Activated CD4-positive, alpha-beta memory T cell treated with anti-CD3 and anti-CD28 coated beads, Interleukin-2, amount 10 ng/mL, durations not matched to agents 7 days and 5 days (primary cell): ENCODE data around the gene DISP1. TPM values are rescaled to one million over a fixed set of nuclear protein-coding genes. Genes with fewer than 3 reads are reported as not detected.

Experiments used
- CTCF ChIA-PET: fragments of 350-600 bp; sonication (Branson Sonifier 250); formaldehyde crosslinking; loops from one replicate; lab custom pipeline; 2021; ENCODE audit warnings: antibody characterized with exemption, inconsistent platforms; lab: Charles Lee
- POLR2A ChIA-PET: fragments of 350-600 bp; sonication (Branson Sonifier 250); formaldehyde crosslinking; loops from one replicate; lab custom pipeline; 2021; ENCODE audit warnings: antibody characterized with exemption; lab: Charles Lee
- DNase-seq: peaks from one replicate; pipeline ENCODE4 v3.0.0-alpha.2; 2020
- H3K27ac Mint-ChIP-seq: one replicate; pipeline ENCODE4 v1.8.0; 2021; ENCODE audit warnings: mild to moderate bottlenecking, mixed read lengths
- H3K27me3 Mint-ChIP-seq: one replicate; pipeline ENCODE4 v1.8.0; 2021; ENCODE audit warnings: mixed read lengths
- H3K36me3 Mint-ChIP-seq: one replicate; pipeline ENCODE4 v1.8.0; 2021; ENCODE audit warnings: low read depth, mixed read lengths
- H3K4me1 Mint-ChIP-seq: one replicate; pipeline ENCODE4 v1.8.0; 2021; ENCODE audit warnings: mixed read lengths
- H3K4me3 Mint-ChIP-seq: one replicate; pipeline ENCODE4 v1.8.0; 2021; ENCODE audit warnings: mild to moderate bottlenecking, mixed read lengths
- H3K9me3 Mint-ChIP-seq: one replicate; pipeline ENCODE4 v1.8.0; 2021; ENCODE audit warnings: mixed read lengths
- total RNA-seq, 2 experiments: library from RNA; stranded (reverse); gene quantifications; one replicate each; pipeline ENCODE4 v1.2.3, GENCODE V29; 2021

The DISP1 gene
- total RNA-seq, 2 experiments from 2014 or later, result 1.1 to 1.4 TPM

GRCh38 chr1:222786121-222786520, 28.7 kb upstream of the DISP1 start:
- no peak overlapping the region for H3K27ac Mint-ChIP-seq
- peaks cover 8% of the 10 kb centered on the region for H3K4me1 Mint-ChIP-seq
- CTCF ChIA-PET, result no interaction called here
- POLR2A ChIA-PET, result no interaction called here
- DNase-seq, result no peak
- peaks cover 6% of the 10 kb centered on the region for H3K36me3 Mint-ChIP-seq
- no peak overlapping the region for H3K4me3 Mint-ChIP-seq
- peaks cover 10% of the 10 kb centered on the region for H3K9me3 Mint-ChIP-seq
- peaks cover 27% of the 10 kb centered on the region for H3K27me3 Mint-ChIP-seq

- POLR2A ChIA-PET, result no interaction called here
- H3K27ac Mint-ChIP-seq, result no peak overlapping the region
- CTCF ChIA-PET, result no interaction called here
- peaks cover 9% of the 10 kb centered on the region for H3K4me1 Mint-ChIP-seq
- H3K36me3 Mint-ChIP-seq, result peaks cover 6% of the 10 kb centered on the region
- peaks cover 10% of the 10 kb centered on the region for H3K9me3 Mint-ChIP-seq
- H3K4me3 Mint-ChIP-seq, result no peak overlapping the region
- peaks cover 19% of the 10 kb centered on the region for H3K27me3 Mint-ChIP-seq
- no peak for DNase-seq
Observed at GRCh38 chr1:222787729-222788128, 27.1 kb upstream of the DISP1 start.

GRCh38 chr1:222788402-222789156, 26.3 kb upstream of the DISP1 start:
- ChIA-PET CTCF (no interaction called here), POLR2A (no interaction called here)
- peaks cover 6% of the 10 kb centered on the region for H3K36me3 Mint-ChIP-seq
- no peak overlapping the region for H3K27ac Mint-ChIP-seq
- no peak overlapping the region for H3K4me3 Mint-ChIP-seq
- H3K27me3 Mint-ChIP-seq, result peaks cover 17% of the 10 kb centered on the region
- DNase-seq, result no peak
- peaks cover 10% of the 10 kb centered on the region for H3K9me3 Mint-ChIP-seq
- peaks cover 9% of the 10 kb centered on the region for H3K4me1 Mint-ChIP-seq

- H3K27ac Mint-ChIP-seq, result no peak overlapping the region
- peaks cover 4% of the 10 kb centered on the region for H3K27me3 Mint-ChIP-seq
- ChIA-PET POLR2A (no interaction called here), CTCF (interaction anchor here (0.6 kb wide), 1 partner anchor 334 kb away, joined by 3 read pairs; no protein-coding TSS in a partner anchor)
- H3K4me3 Mint-ChIP-seq, result no peak overlapping the region
- DNase-seq, result no peak
- peaks cover 9% of the 10 kb centered on the region for H3K4me1 Mint-ChIP-seq
- H3K9me3 Mint-ChIP-seq, result peaks cover 10% of the 10 kb centered on the region
- H3K36me3 Mint-ChIP-seq, result peaks cover 6% of the 10 kb centered on the region
Observed at GRCh38 chr1:222790115-222790514, 24.7 kb upstream of the DISP1 start.

GRCh38 chr1:222790520-222790919, 24.3 kb upstream of the DISP1 start:
- Mint-ChIP-seq H3K4me1 (peaks cover 9% of the 10 kb centered on the region), H3K4me3 (no peak overlapping the region), H3K27ac (no peak overlapping the region), H3K36me3 (peaks cover 6% of the 10 kb centered on the region), H3K9me3 (peaks cover 10% of the 10 kb centered on the region), H3K27me3 (peaks cover 2% of the 10 kb centered on the region)
- POLR2A ChIA-PET, result no interaction called here
- CTCF ChIA-PET, result interaction anchor here (0.6 to 1.1 kb wide), 2 partner anchors 299 to 333 kb away, joined by 3 read pairs; no protein-coding TSS in a partner anchor
- DNase-seq, result no peak

- ChIA-PET POLR2A (no interaction called here), CTCF (interaction anchor here (0.8 to 1.1 kb wide), 2 partner anchors 40 to 299 kb away, joined by 3 to 5 read pairs; no protein-coding TSS in a partner anchor)
- Mint-ChIP-seq H3K4me3 (no peak overlapping the region), H3K4me1 (peaks cover 9% of the 10 kb centered on the region), H3K27ac (no peak overlapping the region), H3K36me3 (peaks cover 6% of the 10 kb centered on the region), H3K27me3 (no peaks in the 10 kb centered on the region), H3K9me3 (peaks cover 10% of the 10 kb centered on the region)
- DNase-seq, result no peak
Observed at GRCh38 chr1:222791006-222791710, 23.7 kb upstream of the DISP1 start.

GRCh38 chr1:222792744-222793143, 22.1 kb upstream of the DISP1 start:
- POLR2A ChIA-PET, result no interaction called here
- peaks cover 6% of the 10 kb centered on the region for H3K36me3 Mint-ChIP-seq
- H3K27ac Mint-ChIP-seq, result no peak overlapping the region
- peaks cover 9% of the 10 kb centered on the region for H3K4me1 Mint-ChIP-seq
- H3K4me3 Mint-ChIP-seq, result no peak overlapping the region
- peaks cover 10% of the 10 kb centered on the region for H3K9me3 Mint-ChIP-seq
- CTCF ChIA-PET, result interaction anchor here (0.9 to 4.1 kb wide), 3 partner anchors 288 to 331 kb away, joined by 3 to 17 read pairs (median 4); no protein-coding TSS in a partner anchor
- DNase-seq, result no peak
- no peaks in the 10 kb centered on the region for H3K27me3 Mint-ChIP-seq

- Mint-ChIP-seq H3K27me3 (no peaks in the 10 kb centered on the region), H3K9me3 (peaks cover 6% of the 10 kb centered on the region), H3K27ac (no peak overlapping the region), H3K36me3 (peaks cover 2% of the 10 kb centered on the region), H3K4me1 (peaks cover 22% of the 10 kb centered on the region), H3K4me3 (no peak overlapping the region)
- ChIA-PET POLR2A (no interaction called here), CTCF (interaction anchor here (4.1 kb wide), 1 partner anchor 296 kb away, joined by 17 read pairs; no protein-coding TSS in a partner anchor)
- no peak for DNase-seq
Observed at GRCh38 chr1:222794656-222795474, 20.0 kb upstream of the DISP1 start.

- Mint-ChIP-seq H3K4me1 (peaks cover 15% of the 10 kb centered on the region), H3K36me3 (no peaks in the 10 kb centered on the region), H3K9me3 (no peaks in the 10 kb centered on the region), H3K27me3 (peaks cover 15% of the 10 kb centered on the region), H3K27ac (no peak overlapping the region), H3K4me3 (no peak overlapping the region)
- CTCF ChIA-PET, result interaction anchor here (0.7 kb wide), 1 partner anchor 61 kb away, joined by 3 read pairs; the partner anchor contains the start of gene FAM177B
- DNase-seq, result no peak
- POLR2A ChIA-PET, result interaction anchor here (1.3 kb wide), 1 partner anchor 85 kb away, joined by 3 read pairs; no protein-coding TSS in a partner anchor
Observed at GRCh38 chr1:222798116-222798515, 16.7 kb upstream of the DISP1 start.

GRCh38 chr1:222798975-222799374, 15.9 kb upstream of the DISP1 start:
- CTCF ChIA-PET, result interaction anchor here (1.0 kb wide), 1 partner anchor 291 kb away, joined by 3 read pairs; no protein-coding TSS in a partner anchor
- no peak for DNase-seq
- Mint-ChIP-seq H3K36me3 (no peaks in the 10 kb centered on the region), H3K9me3 (no peaks in the 10 kb centered on the region), H3K27me3 (peaks cover 20% of the 10 kb centered on the region), H3K4me1 (peaks cover 15% of the 10 kb centered on the region), H3K4me3 (no peak overlapping the region), H3K27ac (no peak overlapping the region)
- POLR2A ChIA-PET, result interaction anchor here (0.9 to 1.3 kb wide), 2 partner anchors 17 to 86 kb away, joined by 3 to 4 read pairs; no protein-coding TSS in a partner anchor

- ChIA-PET POLR2A (no interaction called here), CTCF (no interaction called here)
- Mint-ChIP-seq H3K36me3 (no peaks in the 10 kb centered on the region), H3K4me3 (no peak overlapping the region), H3K4me1 (peaks cover 15% of the 10 kb centered on the region), H3K27ac (no peak overlapping the region), H3K27me3 (peaks cover 23% of the 10 kb centered on the region), H3K9me3 (no peaks in the 10 kb centered on the region)
- no peak for DNase-seq
Observed at GRCh38 chr1:222801067-222801466, 13.8 kb upstream of the DISP1 start.

- Mint-ChIP-seq H3K27me3 (peaks cover 8% of the 10 kb centered on the region), H3K36me3 (no peaks in the 10 kb centered on the region), H3K27ac (no peak overlapping the region), H3K4me1 (peaks cover 21% of the 10 kb centered on the region), H3K9me3 (peaks cover 2% of the 10 kb centered on the region), H3K4me3 (no peak overlapping the region)
- CTCF ChIA-PET, result interaction anchor here (0.9 kb wide), 1 partner anchor 278 kb away, joined by 4 read pairs; no protein-coding TSS in a partner anchor
- DNase-seq, result no peak
- POLR2A ChIA-PET, result no interaction called here
Observed at GRCh38 chr1:222811671-222812070, 3.2 kb upstream of the DISP1 start.
